Fibroblast of lung (primary cell): ENCODE measurements around the gene NSUN2. TPM values are rescaled to one million over a fixed set of nuclear protein-coding genes. Genes with fewer than 3 reads are reported as not detected.

Source experiments
- DNase-seq, 2 donors: peaks; one replicate each; pipeline versions ENCODE4 v3.0.0 to v3.0.0-alpha.2; 2010; ENCODE audit warnings: low read depth in 2 of 2
- H2AFZ ChIP-seq: 2 replicates; pipeline ENCODE4 v1.5.1; 2012; ENCODE audit warnings: low read length, control low read depth, inconsistent platforms
- H3K27ac ChIP-seq: 2 replicates; pipeline ENCODE4 v1.5.1; 2011; ENCODE audit warnings: low read length, control low read depth; ENCODE audit not compliant: insufficient read depth
- H3K27me3 ChIP-seq: 2 replicates; pipeline ENCODE4 v1.5.1; 2011; ENCODE audit warnings: mild to moderate bottlenecking, low read length; ENCODE audit not compliant: control insufficient read depth, insufficient read depth
- H3K36me3 ChIP-seq: 2 replicates; pipeline ENCODE4 v1.5.1; 2011; ENCODE audit warnings: low read length; ENCODE audit not compliant: control insufficient read depth, insufficient read depth
- H3K4me1 ChIP-seq: 2 replicates; pipeline ENCODE4 v1.5.1; 2011; ENCODE audit warnings: low read length; ENCODE audit not compliant: control insufficient read depth, insufficient read depth; ENCODE audit errors: extremely low read depth
- H3K4me2 ChIP-seq: 2 replicates; pipeline ENCODE4 v1.5.1; 2011; ENCODE audit warnings: low read length, control low read depth; ENCODE audit not compliant: insufficient read depth; ENCODE audit errors: extremely low read depth
- H3K4me3 ChIP-seq, 4 experiments: fragments of 200-600 bp in 1 of 4; sonication (generic) in 1 of 4; replicated peaks in 1 of 4; 2 replicates each; pipeline ENCODE4 v1.5.1; 2011 to 2016; ENCODE audit warnings: low read length in 4 of 4, low read depth in 3 of 4, mild to moderate bottlenecking in 3 of 4, control low read depth in 2 of 4, inconsistent platforms in 1 of 4, mixed read lengths in 1 of 4; ENCODE audit not compliant: insufficient read depth in 1 of 4; ENCODE audit errors: control extremely low read depth in 1 of 4
- H3K79me2 ChIP-seq: 2 replicates; pipeline ENCODE4 v1.5.1; 2012; ENCODE audit warnings: mild to moderate bottlenecking, low read length, inconsistent platforms; ENCODE audit not compliant: control insufficient read depth, insufficient read depth
- H3K9ac ChIP-seq: 2 replicates; pipeline ENCODE4 v1.5.1; 2011; ENCODE audit warnings: mild to moderate bottlenecking, low read length, control low read depth; ENCODE audit not compliant: insufficient read depth
- H3K9me3 ChIP-seq: 2 replicates; pipeline ENCODE4 v1.5.1; 2012; ENCODE audit warnings: low read depth, low read length; ENCODE audit not compliant: control insufficient read depth, insufficient read depth
- H4K20me1 ChIP-seq: 2 replicates; pipeline ENCODE4 v1.5.1; 2011; ENCODE audit warnings: low read length; ENCODE audit not compliant: control insufficient read depth, insufficient read depth; ENCODE audit errors: extremely low read depth
- EZH2 ChIP-seq: IDR thresholded peaks from 2 replicates; pipeline ENCODE4 v1.5.1; 2012; ENCODE audit warnings: low read length, control low read depth, mild to moderate bottlenecking; ENCODE audit errors: missing control alignments
- polyA plus RNA-seq, 2 donors: library from polyadenylated mRNA; depleted of rRNA in 1 of 2; stranded (reverse) in 1 of 2; unstranded in 1 of 2; fragments of >200 nt; gene quantifications; 2 replicates each; pipeline ENCODE4 v1.2.1, GENCODE V29; 2011 to 2012; ENCODE audit warnings: missing spikeins in 1 of 2
- total RNA-seq: library from RNA; depleted of rRNA; stranded (reverse); fragments of >200 nt; gene quantifications from 2 replicates; pipeline ENCODE4 v1.2.1, GENCODE V29; 2014
- TF ChIP-seq, protein P1 (sequence below), 2 donors: IDR thresholded peaks in 1 of 2; conservative IDR thresholded peaks in 1 of 2; 1 replicate in 1 of 2; 2 replicates in 1 of 2; pipeline ENCODE4 v1.5.1; 2011 to 2012; ENCODE audit warnings: low read length in 2 of 2, control low read depth in 1 of 2, inconsistent platforms in 1 of 2, low read depth in 1 of 2, mild to moderate bottlenecking in 1 of 2

Gene NSUN2
- total and polyA plus RNA-seq, 2 donors (not counting 1 experiment from before 2014, with no cell fraction given): 40.2 to 43.6 TPM

- DNase-seq: peak; percentile 55 to 61
- H3K9me3 ChIP-seq: no peaks in the 10 kb centered on the region
- H3K4me1 ChIP-seq: no peaks in the 10 kb centered on the region
- peaks cover 6% of the 10 kb centered on the region for H3K27me3 ChIP-seq
- H3K36me3 ChIP-seq: no peaks in the 10 kb centered on the region
- H3K4me2 ChIP-seq: no peak overlapping the region
- H2AFZ ChIP-seq: no peak overlapping the region
- TF ChIP-seq EZH2: no peak
- TF ChIP-seq, protein P1, sequence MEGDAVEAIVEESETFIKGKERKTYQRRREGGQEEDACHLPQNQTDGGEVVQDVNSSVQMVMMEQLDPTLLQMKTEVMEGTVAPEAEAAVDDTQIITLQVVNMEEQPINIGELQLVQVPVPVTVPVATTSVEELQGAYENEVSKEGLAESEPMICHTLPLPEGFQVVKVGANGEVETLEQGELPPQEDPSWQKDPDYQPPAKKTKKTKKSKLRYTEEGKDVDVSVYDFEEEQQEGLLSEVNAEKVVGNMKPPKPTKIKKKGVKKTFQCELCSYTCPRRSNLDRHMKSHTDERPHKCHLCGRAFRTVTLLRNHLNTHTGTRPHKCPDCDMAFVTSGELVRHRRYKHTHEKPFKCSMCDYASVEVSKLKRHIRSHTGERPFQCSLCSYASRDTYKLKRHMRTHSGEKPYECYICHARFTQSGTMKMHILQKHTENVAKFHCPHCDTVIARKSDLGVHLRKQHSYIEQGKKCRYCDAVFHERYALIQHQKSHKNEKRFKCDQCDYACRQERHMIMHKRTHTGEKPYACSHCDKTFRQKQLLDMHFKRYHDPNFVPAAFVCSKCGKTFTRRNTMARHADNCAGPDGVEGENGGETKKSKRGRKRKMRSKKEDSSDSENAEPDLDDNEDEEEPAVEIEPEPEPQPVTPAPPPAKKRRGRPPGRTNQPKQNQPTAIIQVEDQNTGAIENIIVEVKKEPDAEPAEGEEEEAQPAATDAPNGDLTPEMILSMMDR (conservative IDR thresholded peaks at IDR 0.05 in 1 of 2, IDR thresholded peaks at IDR 0.05 in 1 of 2; ENCODE audit: low read depth in 1 of 2, low read length in 2 of 2): peak; percentile 63 to 66
- no peak overlapping the region for H3K4me3 ChIP-seq
- H3K79me2 ChIP-seq: no peaks in the 10 kb centered on the region
- no peak overlapping the region for H3K27ac ChIP-seq
- H4K20me1 ChIP-seq: no peaks in the 10 kb centered on the region
- no peak overlapping the region for H3K9ac ChIP-seq
Observed at GRCh38 chr5:6576861-6577501, 55.9 kb downstream of the NSUN2 start.

GRCh38 chr5:6574537-6575245, 58.2 kb downstream of the NSUN2 start:
- no peak for TF ChIP-seq EZH2
- H3K36me3 ChIP-seq: no peaks in the 10 kb centered on the region
- no peak overlapping the region for H2AFZ ChIP-seq
- no peaks in the 10 kb centered on the region for H4K20me1 ChIP-seq
- no peak overlapping the region for H3K27ac ChIP-seq
- DNase-seq: no peak
- no peak overlapping the region for H3K9ac ChIP-seq
- no peak overlapping the region for H3K4me2 ChIP-seq
- no peaks in the 10 kb centered on the region for H3K9me3 ChIP-seq
- no peak overlapping the region for H3K4me3 ChIP-seq
- H3K79me2 ChIP-seq: no peaks in the 10 kb centered on the region
- H3K27me3 ChIP-seq: no peaks in the 10 kb centered on the region
- no peaks in the 10 kb centered on the region for H3K4me1 ChIP-seq

- no peak overlapping the region for H3K9ac ChIP-seq
Observed at GRCh38 chr5:6574111-6574510, 58.7 kb downstream of the NSUN2 start.

More at GRCh38 chr5:6574111-6574510, 58.7 kb downstream of the NSUN2 start:
- TF ChIP-seq EZH2: no peak
- TF ChIP-seq, protein P1 (conservative IDR thresholded peaks at IDR 0.05 in 1 of 2, IDR thresholded peaks at IDR 0.05 in 1 of 2; ENCODE audit: low read depth in 1 of 2, low read length in 2 of 2): no peak
- Histone ChIP-seq H3K4me1 (no peaks in the 10 kb centered on the region), H3K4me3 (no peak overlapping the region), H2AFZ (no peak overlapping the region), H3K9me3 (no peaks in the 10 kb centered on the region), H4K20me1 (no peaks in the 10 kb centered on the region), H3K27ac (no peak overlapping the region), H3K36me3 (no peaks in the 10 kb centered on the region), H3K27me3 (no peaks in the 10 kb centered on the region), H3K79me2 (no peaks in the 10 kb centered on the region), H3K4me2 (no peak overlapping the region)
- DNase-seq: no peak
